Astrocyte of the cerebellum (primary cell): ENCODE measurements around the gene MAP2.

Experiments used
- DNase-seq: peaks from one replicate; pipeline ENCODE4 v3.0.0-alpha.2; 2011; ENCODE audit warnings: low read depth
- H3K4me3 ChIP-seq: 2 replicates; pipeline ENCODE4 v1.5.1; 2011; ENCODE audit warnings: mild to moderate bottlenecking, low read depth, low read length, moderate library complexity
- in situ Hi-C: cut with HindIII; loops from 2 replicates; pipeline ENCODE4 v1.10.0; 2017; ENCODE audit warnings: low sequenced_read_pairs
- TF ChIP-seq, protein P1 (sequence below): IDR thresholded peaks from 2 replicates; pipeline ENCODE4 v1.5.1; 2012; ENCODE audit warnings: low read length, low read depth, moderate library complexity, mild to moderate bottlenecking; ENCODE audit errors: missing control alignments

MAP2 gene

DNA sequence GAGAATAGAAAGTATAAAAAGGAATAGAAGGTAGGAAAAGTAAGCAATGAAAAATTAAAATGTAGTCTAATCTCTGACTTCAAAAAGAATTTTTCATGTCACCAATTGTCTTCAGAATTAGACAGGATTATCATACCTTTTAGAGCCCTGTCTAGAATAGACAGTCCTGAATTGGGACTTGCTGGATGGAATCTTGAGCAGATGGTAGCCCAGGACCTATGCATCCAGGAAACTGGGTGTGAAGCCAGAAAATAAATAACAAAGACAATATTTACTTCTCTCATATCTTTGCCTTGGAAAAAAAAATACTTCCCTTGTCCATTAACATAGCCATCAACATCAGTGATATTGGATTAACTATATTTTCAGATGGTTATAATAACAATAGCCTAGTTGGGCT lies 250.0 kb downstream of the MAP2 start:
- TF ChIP-seq, protein P1, sequence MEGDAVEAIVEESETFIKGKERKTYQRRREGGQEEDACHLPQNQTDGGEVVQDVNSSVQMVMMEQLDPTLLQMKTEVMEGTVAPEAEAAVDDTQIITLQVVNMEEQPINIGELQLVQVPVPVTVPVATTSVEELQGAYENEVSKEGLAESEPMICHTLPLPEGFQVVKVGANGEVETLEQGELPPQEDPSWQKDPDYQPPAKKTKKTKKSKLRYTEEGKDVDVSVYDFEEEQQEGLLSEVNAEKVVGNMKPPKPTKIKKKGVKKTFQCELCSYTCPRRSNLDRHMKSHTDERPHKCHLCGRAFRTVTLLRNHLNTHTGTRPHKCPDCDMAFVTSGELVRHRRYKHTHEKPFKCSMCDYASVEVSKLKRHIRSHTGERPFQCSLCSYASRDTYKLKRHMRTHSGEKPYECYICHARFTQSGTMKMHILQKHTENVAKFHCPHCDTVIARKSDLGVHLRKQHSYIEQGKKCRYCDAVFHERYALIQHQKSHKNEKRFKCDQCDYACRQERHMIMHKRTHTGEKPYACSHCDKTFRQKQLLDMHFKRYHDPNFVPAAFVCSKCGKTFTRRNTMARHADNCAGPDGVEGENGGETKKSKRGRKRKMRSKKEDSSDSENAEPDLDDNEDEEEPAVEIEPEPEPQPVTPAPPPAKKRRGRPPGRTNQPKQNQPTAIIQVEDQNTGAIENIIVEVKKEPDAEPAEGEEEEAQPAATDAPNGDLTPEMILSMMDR, result no peak
- in situ Hi-C loops, result no loop called here
- no peak overlapping the region for H3K4me3 ChIP-seq
- DNase-seq, result no peak

DNA sequence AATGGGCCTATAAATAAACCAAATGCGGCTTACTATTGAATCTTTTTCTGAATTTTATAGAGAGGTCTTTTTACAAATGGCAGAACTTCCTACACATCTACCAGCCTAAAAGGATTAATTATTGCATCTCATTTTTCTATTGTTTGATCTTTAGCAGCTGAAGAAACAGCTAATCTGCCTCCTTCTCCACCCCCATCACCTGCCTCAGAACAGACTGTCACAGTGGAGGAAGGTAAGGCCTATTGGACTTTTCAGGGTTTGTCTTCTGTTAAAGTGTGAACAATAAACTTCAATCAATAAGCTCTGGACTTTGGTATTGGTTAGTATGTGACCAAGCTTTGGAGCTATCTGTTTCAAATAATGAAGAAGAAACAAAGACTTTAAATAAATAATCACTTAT lies 256.7 kb downstream of the MAP2 start:
- DNase-seq, result no peak
- in situ Hi-C loops, result no loop called here
- TF ChIP-seq, protein P1, result no peak
- H3K4me3 ChIP-seq, result no peak overlapping the region

DNA sequence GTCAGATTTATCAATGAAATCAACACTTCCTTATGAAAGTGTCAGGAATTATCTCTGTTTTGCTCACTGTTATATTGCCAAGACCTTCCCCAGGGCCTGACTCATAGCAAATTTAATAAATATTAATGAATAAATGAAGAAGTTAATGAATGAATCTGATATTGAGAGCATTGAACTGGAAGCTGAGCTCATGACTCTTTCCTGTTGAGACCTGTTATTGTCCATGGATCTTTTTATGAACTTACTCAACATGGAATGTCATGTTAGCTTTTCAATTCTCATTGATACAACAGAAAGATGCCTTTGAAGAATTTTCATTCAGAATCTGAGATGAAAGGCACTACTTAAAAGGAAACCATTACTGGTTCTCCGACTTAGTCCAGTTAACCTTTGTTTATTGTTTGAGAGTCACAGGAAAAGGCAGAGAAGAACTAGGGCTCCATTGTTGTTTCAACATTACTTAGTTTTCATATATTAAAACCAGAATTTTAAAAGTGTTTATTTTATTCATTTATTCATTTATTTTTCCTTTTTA lies 257.4 kb downstream of the MAP2 start:
- no peak overlapping the region for H3K4me3 ChIP-seq
- TF ChIP-seq, protein P1, result no peak
- in situ Hi-C loops, result no loop called here
- DNase-seq, result no peak

DNA sequence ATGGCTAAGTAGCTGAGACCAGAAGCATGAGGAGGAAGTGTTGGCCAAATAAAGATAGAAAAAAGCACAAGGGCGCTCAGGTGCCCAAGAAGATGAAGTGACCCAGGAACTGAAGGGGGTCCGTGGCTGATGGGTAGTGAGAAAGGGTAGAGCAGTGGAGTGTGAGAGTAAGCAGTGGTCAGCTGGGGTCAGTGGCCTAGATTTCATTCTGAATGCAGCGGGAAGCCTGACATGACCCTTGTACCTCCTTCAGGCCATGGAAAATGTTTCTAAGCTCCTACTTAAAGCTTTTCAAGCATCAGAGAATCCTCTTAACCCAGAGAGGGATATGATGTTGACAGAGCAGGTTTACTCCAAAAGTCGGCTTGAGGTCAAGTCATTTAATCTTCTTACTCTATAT lies 258.8 kb downstream of the MAP2 start:
- TF ChIP-seq, protein P1, result no peak
- no peak overlapping the region for H3K4me3 ChIP-seq
- DNase-seq, result no peak
- in situ Hi-C loops, result no loop called here

DNA sequence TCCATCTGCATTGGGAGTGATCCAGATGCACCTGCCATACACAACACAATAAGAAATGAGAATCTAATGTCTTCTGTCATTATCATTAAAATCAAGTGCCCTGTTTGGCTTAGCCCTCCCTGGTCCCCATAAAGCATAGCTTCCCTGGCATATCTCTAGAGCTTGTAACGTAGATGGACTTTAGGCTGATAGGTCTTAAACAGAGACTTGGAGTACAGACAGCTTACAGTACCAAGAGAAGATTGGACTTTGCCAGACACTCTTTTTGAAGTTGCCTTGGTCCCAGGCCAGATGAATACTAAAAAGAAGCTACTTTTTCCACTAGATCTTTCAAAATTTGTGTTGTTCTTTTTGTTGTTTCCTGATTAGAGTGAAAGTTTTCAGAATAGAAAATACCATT lies 261.5 kb downstream of the MAP2 start:
- no peak for DNase-seq
- no peak overlapping the region for H3K4me3 ChIP-seq

DNA sequence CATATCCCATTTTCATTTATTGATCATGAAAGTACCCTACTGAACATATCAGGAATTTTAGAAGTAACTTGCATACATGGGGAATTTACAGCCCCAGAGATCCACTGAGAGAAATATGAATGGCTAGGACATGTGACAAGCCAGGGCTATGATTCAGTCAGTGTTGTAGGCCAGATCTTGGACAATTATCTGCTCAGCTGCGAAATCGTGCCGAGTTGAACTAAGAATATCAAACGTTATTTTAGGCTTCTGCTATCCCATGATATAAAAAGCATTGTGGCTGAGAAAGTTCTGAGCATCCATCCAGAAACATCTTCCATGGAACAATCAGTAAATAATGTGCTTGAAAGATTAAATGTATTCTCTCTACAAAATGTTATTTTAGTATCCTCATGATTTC lies 262.1 kb downstream of the MAP2 start:
- no peak for DNase-seq
- in situ Hi-C loops, result no loop called here
- TF ChIP-seq, protein P1, result no peak
- H3K4me3 ChIP-seq, result no peak overlapping the region

More for the DNA sequence above, 261.5 kb downstream of the MAP2 start:
- in situ Hi-C loops, result no loop called here
- TF ChIP-seq, protein P1, result no peak

DNA sequence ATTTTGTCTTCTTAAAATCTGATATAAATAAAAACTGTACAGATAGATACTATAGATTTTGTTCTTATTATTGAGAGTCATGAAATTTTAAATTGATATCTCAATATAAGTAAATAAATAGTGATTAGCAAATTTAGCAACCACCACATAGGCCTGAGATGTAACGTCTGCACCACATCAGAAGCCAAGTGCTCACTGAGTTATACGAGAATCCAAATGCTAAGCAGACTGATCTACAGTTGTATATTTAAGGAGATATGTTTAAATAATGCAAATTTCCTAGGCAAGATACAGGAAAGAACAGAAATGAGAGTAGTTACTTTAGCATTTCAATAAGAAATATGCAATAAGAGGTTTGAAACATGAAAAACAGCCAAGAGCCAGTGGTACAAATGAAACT lies 262.6 kb downstream of the MAP2 start:
- no peak for DNase-seq
- no peak overlapping the region for H3K4me3 ChIP-seq
- TF ChIP-seq, protein P1, result no peak
- in situ Hi-C loops, result no loop called here
